ENCODE measurements around the gene REV3L.
"Not testable (repeated sequence)": the region's sequence is repeated elsewhere in the genome, so short reads cannot be mapped to it uniquely, and the experiment has no call there.

Gene REV3L

GRCh38 chr6:111354758-111355555 is 128.1 kb downstream of the REV3L start:
- intact Hi-C loops (cut with DNase I): no loop called here
- DNase-seq: no peak

DNA sequence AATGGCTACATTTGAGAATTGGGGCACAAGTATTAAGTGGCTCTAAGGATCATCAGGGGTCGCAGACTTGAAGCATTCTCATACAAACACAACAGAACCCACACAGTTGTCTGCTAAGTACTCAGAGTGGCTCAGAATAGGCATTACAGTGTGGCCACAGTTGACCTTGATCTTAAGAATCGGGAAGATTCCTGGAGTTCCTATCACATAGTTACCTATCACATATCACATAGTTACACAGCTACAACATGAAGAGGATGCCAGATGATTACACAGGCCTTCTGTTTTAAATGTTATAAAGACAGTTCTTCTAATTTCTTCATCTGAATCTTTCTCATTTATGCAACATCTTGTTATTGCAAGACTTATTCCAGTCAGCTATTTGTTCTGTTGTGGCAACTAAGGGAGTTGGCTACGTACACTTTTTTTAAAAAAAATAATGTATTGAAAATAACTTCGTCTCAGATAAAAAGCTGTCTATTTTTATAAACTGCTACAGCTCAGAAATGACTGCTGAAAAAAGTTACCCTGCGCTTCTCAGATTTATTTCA is 129.0 kb downstream of the REV3L start:
- no peak for DNase-seq
- intact Hi-C loops (cut with DNase I): no loop called here

GRCh38 chr6:111347589-111347988 is 135.4 kb downstream of the REV3L start:
- DNase-seq: no peak
- intact Hi-C loops (cut with DNase I): no loop called here

GRCh38 chr6:111342913-111343312 is 140.1 kb downstream of the REV3L start:
- no peak for DNase-seq
- intact Hi-C loops (cut with DNase I): no loop called here

DNA sequence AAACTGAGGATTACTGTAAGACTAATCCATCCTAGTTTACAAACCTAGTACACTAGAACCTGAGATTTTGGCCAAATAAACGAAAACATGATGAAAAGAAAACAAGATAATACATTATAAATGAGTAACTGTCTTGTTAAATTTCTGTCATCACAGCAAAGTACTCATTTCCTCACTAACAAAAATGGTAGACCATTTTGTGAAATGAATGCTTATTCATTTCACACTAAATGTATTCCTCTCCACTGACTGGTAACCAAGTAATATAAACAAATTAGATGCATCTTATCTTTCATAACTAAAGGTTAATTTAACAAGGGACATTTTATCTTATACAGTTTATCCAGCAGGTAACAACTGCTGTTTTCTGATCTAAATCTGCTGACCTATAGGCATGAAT is 143.7 kb downstream of the REV3L start:
- intact Hi-C loops (cut with DNase I): no loop called here

DNA sequence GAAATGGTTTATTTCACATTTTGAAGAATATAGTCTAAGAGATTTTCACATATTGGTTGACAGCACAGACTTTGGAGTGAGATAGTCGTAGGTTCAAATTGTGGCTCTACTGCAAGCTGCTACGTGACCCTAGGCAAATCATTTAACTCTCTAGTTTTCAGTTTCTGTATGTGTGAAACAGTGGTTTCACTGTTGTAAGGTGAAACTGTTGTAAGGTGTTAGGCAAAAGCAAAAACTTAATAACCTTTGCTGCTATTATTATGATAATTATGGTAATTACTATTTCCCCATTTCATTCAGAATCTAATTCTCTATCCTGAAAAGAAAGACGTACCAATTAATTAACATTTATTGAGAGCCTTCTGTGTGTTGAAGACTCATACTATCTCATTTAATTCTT is 144.2 kb downstream of the REV3L start:
- intact Hi-C loops (cut with DNase I): no loop called here
- no peak for DNase-seq

More for the DNA sequence above, 143.7 kb downstream of the REV3L start:
- DNase-seq: no peak

- intact Hi-C loops (cut with DNase I): no loop called here
- no peak for DNase-seq
Measured at GRCh38 chr6:111337829-111338236, 145.2 kb downstream of the REV3L start.

DNA sequence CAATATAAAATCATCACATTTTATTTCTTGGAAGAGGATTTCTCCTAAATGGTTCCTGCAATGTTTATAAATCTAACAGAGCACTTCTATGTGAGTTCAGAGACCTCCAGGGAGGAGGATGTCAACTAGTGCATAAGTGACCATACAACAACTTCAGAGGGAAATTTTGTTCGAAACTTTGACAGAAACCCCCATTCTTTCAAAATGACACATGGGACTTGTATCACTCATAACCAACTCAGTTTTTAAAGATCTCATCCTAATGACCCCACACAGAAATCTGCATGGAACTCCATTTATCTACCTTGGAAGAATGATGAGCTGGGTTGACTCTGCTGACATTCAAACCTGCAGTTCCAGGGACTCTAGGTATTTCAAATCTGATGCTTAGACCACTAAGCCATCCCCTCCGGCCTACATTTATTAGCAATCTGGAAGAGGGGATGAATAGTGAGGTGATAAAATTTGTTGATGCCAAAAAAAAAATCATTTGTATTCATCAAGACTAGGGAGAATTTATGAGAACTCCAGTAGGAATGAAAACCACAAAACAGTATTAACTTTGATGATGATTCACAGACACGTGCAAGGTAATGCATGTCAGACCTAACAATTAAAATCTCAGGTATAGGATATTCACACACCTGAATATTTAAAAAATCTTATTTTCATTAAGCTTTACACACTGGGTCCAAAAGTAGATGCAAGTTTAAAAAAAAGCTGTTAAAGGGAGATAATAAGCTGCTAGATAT is 153.0 kb downstream of the REV3L start:
- intact Hi-C loops (cut with DNase I): no loop called here
- no peak for DNase-seq

DNA sequence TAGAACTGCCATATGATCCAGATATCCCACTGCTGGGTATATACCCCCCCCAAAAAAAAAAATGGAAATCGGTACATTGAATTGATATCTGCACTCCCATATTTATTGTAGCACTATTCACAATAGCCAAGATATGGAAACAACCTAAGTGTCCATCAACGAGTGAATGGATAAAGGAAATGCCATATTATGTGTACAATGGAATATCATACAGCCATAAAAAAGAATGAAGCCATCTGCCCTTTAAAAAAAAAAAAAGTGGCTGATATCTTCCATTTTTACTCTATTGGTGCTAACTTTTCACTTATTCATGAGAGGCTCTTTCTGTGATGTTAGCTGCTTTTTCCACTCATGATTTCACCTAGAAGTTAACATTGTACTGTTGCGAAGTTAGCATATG is 156.5 kb downstream of the REV3L start:
- DNase-seq: no peak

DNA sequence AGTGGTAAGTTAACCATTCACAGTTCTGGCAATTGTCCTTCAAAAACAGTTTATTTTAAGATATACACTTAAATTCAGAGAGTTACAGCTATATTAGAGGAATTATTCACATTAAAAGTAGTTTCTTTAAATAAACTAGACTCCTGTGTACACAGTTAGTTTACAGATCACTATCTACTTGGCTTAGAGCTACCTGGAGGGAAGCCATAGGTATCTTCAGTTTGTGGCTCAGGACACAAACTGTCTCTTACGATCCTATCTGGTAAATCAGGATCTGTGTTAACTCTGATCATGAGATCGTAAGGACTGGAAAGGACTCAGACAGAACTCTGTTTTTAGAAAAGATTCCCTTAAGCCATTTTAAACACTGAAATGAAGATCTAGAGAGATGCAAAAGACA is 160.9 kb downstream of the REV3L start:
- intact Hi-C loops (cut with DNase I): no loop called here
- DNase-seq: no peak

More for the DNA sequence above, 156.5 kb downstream of the REV3L start:
- intact Hi-C loops (cut with DNase I): no loop called here

DNA sequence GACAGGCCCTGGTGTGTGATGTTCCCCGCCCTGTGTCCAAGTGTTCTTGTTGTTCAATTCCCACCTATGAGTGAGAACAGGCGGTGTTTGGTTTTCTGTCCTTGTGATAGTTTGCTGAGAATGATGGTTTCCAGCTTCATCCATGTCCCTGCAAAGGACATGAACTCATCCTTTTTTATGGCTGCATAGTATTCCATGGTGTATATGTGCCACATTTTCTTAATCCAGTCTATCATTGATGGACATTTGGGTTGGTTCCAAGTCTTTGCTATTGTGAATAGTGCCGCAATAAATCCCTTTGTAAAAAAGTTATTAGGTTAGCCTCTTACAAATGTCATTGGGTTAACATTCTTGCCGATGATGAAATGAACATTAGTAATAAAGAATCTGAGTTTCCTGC is 175.1 kb downstream of the REV3L start:
- DNase-seq; intact Hi-C loops (cut with DNase I): not testable (repeated sequence)

DNA sequence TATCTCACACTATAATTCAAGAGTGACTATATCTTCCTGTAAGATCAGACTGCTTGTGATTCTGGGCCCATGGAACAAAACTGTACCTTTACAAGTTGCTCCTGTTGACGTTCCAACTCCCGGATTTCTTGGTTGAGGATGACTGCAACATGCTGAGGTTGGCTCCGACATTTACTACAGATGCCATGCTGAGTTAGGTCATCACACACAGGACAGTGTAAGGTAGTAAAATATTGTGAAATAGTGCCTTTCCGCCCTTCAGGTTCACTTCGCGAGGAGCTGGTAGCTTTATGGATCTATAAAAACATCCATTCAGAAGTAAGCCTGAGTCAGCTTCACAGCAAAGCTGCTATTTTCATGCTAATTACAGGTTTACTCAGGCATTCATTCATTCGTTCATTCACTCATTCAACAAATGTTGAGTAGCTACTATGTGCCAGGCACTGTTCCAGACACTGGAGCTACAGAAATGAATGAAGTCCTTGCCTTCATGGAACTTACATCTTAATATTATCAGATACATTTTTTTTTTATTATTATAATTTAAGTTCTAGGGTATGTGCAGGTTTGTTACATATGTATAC is 175.7 kb downstream of the REV3L start:
- no peak for DNase-seq
- intact Hi-C loops (cut with DNase I): no loop called here

GRCh38 chr6:111306104-111306888 is 176.7 kb downstream of the REV3L start:
- intact Hi-C loops (cut with DNase I): no loop called here
- DNase-seq: no peak

DNA sequence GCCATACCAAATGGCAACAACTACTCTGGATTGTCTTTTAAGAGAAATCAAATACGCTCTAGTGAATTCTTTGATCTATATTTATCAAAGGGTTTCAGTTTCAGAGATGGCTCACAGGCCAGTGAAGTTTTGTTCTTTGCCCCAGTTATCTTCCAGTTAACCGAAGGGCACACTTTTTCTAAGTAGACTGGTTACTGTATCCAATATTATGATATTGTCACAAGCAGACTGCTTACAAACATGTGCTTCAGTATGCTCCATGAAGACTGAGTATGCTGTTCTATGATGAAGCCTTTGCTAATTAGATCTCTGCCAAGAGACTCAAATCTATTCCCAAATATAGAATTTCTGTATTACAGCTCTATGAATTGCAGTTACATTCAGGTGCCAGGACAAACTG is 181.1 kb downstream of the REV3L start:
- intact Hi-C loops (cut with DNase I): no loop called here
- DNase-seq: no peak

DNA sequence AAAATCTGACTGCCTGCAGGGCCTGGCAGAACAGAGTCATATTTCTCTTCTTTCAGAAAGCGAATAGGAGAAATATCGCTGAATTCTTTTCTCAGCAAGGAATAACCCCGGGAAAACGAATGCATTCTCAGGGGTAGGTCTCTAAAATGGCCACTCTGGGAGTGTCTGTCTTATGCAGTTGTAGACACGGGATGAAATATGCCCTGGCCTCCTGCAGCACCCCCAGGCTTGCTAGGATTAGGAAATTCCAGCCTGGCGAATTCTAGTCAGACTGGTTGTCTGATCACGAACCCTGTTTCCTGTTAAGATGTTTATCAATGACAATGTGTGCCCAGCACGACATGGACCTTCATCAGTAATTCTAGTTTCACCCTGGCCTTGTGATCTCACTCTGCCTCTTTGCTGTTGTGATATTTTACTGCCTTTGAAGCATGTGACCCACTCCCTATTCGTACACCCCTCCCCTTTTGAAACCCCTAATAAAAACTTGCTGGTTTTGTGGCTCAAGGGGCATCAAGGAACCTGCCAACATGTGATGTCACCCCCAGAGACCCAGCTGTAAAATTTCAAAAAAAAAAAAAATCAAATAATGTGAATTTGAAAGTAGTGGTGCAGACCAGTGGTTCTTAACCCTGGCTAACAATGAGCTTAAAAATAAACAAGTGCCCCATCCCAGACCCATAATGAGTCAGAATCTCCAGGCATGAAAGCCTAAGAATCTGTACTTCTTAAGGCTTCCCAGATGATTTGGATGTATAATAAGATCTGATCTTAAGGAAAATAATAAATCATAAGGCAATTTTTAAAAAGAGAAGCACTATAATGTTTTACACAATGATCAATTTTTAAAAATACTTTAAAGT is 181.8 kb downstream of the REV3L start:
- DNase-seq; intact Hi-C loops (cut with DNase I): not testable (repeated sequence)

GRCh38 chr6:111297776-111298175 is 185.2 kb downstream of the REV3L start:
- intact Hi-C loops (cut with DNase I): no loop called here
- no peak for DNase-seq

- intact Hi-C loops (cut with DNase I): no loop called here
- DNase-seq: no peak
Measured at GRCh38 chr6:111294374-111294967, 188.5 kb downstream of the REV3L start.

Data from head of caudate nucleus (tissue), 42 donors.